ENCODE measurements around the gene ZNF787. TPM values are rescaled to one million over a fixed set of nuclear protein-coding genes. Genes with fewer than 3 reads are reported as not detected.

The ZNF787 gene
- total RNA-seq, 1 donor from 2014 or later, result 33.9 TPM

GRCh38 chr19:56069642-56070041 lies 51.5 kb downstream of the ZNF787 start:
- H3K36me3 Mint-ChIP-seq (ENCODE audit: insufficient read depth), result no peaks in the 10 kb centered on the region
- no peaks in the 10 kb centered on the region for H3K9me3 Mint-ChIP-seq (ENCODE audit: low read depth)
- no peak overlapping the region for H3K4me3 Mint-ChIP-seq (ENCODE audit: low read depth)
- DNase-seq (ENCODE audit: low spot score, unreplicated experiment), result no peak
- TF ChIP-seq, protein P1, sequence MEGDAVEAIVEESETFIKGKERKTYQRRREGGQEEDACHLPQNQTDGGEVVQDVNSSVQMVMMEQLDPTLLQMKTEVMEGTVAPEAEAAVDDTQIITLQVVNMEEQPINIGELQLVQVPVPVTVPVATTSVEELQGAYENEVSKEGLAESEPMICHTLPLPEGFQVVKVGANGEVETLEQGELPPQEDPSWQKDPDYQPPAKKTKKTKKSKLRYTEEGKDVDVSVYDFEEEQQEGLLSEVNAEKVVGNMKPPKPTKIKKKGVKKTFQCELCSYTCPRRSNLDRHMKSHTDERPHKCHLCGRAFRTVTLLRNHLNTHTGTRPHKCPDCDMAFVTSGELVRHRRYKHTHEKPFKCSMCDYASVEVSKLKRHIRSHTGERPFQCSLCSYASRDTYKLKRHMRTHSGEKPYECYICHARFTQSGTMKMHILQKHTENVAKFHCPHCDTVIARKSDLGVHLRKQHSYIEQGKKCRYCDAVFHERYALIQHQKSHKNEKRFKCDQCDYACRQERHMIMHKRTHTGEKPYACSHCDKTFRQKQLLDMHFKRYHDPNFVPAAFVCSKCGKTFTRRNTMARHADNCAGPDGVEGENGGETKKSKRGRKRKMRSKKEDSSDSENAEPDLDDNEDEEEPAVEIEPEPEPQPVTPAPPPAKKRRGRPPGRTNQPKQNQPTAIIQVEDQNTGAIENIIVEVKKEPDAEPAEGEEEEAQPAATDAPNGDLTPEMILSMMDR (IDR thresholded peaks at IDR 0.05; ENCODE audit: unreplicated experiment), result no peak
- H3K27ac Mint-ChIP-seq, result no peak overlapping the region
- H3K4me1 Mint-ChIP-seq (ENCODE audit: low read depth), result no peaks in the 10 kb centered on the region
- peaks cover 25% of the 10 kb centered on the region for H3K27me3 Mint-ChIP-seq

DNA sequence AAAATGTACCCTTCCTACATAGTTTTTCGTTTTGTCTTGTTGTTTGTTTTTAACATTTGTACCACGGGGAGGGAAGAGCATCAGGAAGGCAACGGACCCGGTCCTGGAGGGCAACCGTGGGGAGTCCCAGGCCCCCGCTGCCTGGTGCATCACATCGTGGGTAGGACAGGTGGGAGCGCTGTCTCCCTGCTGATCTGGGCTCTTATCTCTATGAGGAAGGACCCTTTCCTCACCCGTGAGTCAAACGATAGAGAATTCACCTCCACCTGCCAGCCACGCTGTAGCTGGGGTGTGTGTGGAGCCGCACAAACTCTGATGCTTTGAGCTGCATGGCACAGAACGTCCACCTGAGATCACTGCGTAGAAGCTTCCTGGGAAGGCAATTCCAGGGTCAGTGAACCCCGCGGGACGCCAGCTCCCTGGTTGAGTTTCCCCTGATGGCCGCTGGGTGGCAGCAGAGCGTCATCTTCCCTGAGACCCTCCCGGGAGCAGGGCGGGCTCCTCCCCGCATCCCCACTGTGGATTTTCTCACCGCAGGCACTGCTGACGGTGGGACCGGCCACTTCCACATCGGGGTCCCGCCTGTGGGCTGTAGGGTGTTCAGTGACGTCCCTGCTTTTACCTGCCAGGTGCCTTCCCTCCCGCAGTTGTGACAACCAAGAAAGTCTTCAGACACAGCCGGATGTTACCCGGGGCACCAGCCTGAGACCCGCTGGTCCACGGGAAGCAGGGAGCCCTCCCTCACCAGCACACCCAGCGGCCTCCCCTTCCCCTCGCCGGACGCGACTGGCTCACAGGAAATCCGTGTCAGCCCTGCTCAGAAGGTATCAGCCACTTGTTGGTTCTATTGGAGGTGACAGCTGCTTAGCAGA lies 54.7 kb downstream of the ZNF787 start:
- Mint-ChIP-seq H3K4me3 (ENCODE audit: low read depth) (peak overlapping the region; percentile 35), H3K36me3 (ENCODE audit: insufficient read depth) (no peaks in the 10 kb centered on the region), H3K27ac (no peak overlapping the region), H3K27me3 (peaks cover 23% of the 10 kb centered on the region), H3K4me1 (ENCODE audit: low read depth) (no peaks in the 10 kb centered on the region), H3K9me3 (ENCODE audit: low read depth) (peaks cover 11% of the 10 kb centered on the region)
- TF ChIP-seq, protein P1 (IDR thresholded peaks at IDR 0.05; ENCODE audit: unreplicated experiment), result peak; percentile 95
- peak; percentile 71 for DNase-seq (ENCODE audit: low spot score, unreplicated experiment)

- H3K36me3 Mint-ChIP-seq (ENCODE audit: insufficient read depth), result peaks cover 4% of the 10 kb centered on the region
- no peak for DNase-seq (ENCODE audit: low spot score, unreplicated experiment)
- no peaks in the 10 kb centered on the region for H3K27me3 Mint-ChIP-seq
- H3K4me3 Mint-ChIP-seq (ENCODE audit: low read depth), result no peak overlapping the region
- H3K9me3 Mint-ChIP-seq (ENCODE audit: low read depth), result peaks cover 57% of the 10 kb centered on the region
- TF ChIP-seq, protein P1 (IDR thresholded peaks at IDR 0.05; ENCODE audit: unreplicated experiment), result no peak
- no peaks in the 10 kb centered on the region for H3K4me1 Mint-ChIP-seq (ENCODE audit: low read depth)
- no peak overlapping the region for H3K27ac Mint-ChIP-seq
Observed at GRCh38 chr19:56053596-56053995, 67.5 kb downstream of the ZNF787 start.

Other genes with a start within 250 kb of the ZNF787 start
- not detected in 2 replicates for gene NLRP13, start 189.0 kb downstream of the ZNF787 start, total RNA-seq
- gene NLRP8, start 173.5 kb downstream of the ZNF787 start, total RNA-seq, result not detected in 2 replicates
- gene NLRP5, start 134.5 kb downstream of the ZNF787 start, total RNA-seq, result not detected in 2 replicates
- gene ZNF444, start 20.0 kb upstream of the ZNF787 start, total RNA-seq, result 132 and 135 TPM in 2 replicates
- gene GALP, start 54.7 kb upstream of the ZNF787 start, total RNA-seq, result not detected in 2 replicates
- not detected in 2 replicates for gene ZSCAN5B, start 76.5 kb upstream of the ZNF787 start, total RNA-seq
- not detected in 2 replicates for gene ZSCAN5C, start 81.0 kb upstream of the ZNF787 start, total RNA-seq
- gene EDDM13, start 151.5 kb upstream of the ZNF787 start, total RNA-seq, result not detected in 2 replicates
- 15.3 and 19.1 TPM in 2 replicates for gene ZSCAN5A, start 193.5 kb upstream of the ZNF787 start, total RNA-seq

Measured in progenitor cell of endocrine pancreas (in vitro differentiated cells).